ENCODE results near the gene NDUFA13. TPM values are rescaled to one million over a fixed set of nuclear protein-coding genes. Genes with fewer than 3 reads are reported as not detected.

Gene NDUFA13
- total and polyA plus RNA-seq, 12 donors, result 856 to 1,278 (median 1,153) TPM

GRCh38 chr19:19554074-19555023 is 38.3 kb downstream of the NDUFA13 start:
- peaks cover 0 to 4% (median 0%) of the 10 kb centered on the region in 11 donors for H3K9me3 ChIP-seq
- intact Hi-C loops (cut with DNase I), result loop anchor here in 1 of 10 donors (2.0 kb wide), 1 partner anchor 22 kb away; no protein-coding TSS in a partner anchor
- H3K36me3 ChIP-seq, result no peaks in the 10 kb centered on the region
- ATAC-seq (peak in 5 of 8 donors; percentile 53 to 64 (median 56)), DNase-seq (peak in 1 of 2 donors; percentile 60)
- H3K27me3 ChIP-seq, result peaks cover 0 to 17% (median 7%) of the 10 kb centered on the region in 7 donors
- 65 to 67% methylated on average over 34 of the region's 34 CpGs for WGBS, 2 donors
- H3K4me3 ChIP-seq, result no peak overlapping the region
- TF ChIP-seq, protein P1, sequence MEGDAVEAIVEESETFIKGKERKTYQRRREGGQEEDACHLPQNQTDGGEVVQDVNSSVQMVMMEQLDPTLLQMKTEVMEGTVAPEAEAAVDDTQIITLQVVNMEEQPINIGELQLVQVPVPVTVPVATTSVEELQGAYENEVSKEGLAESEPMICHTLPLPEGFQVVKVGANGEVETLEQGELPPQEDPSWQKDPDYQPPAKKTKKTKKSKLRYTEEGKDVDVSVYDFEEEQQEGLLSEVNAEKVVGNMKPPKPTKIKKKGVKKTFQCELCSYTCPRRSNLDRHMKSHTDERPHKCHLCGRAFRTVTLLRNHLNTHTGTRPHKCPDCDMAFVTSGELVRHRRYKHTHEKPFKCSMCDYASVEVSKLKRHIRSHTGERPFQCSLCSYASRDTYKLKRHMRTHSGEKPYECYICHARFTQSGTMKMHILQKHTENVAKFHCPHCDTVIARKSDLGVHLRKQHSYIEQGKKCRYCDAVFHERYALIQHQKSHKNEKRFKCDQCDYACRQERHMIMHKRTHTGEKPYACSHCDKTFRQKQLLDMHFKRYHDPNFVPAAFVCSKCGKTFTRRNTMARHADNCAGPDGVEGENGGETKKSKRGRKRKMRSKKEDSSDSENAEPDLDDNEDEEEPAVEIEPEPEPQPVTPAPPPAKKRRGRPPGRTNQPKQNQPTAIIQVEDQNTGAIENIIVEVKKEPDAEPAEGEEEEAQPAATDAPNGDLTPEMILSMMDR (IDR thresholded peaks at IDR 0.05), result peak; percentile 47 to 84 (median 74)
- no peak overlapping the region for H3K27ac ChIP-seq
- peaks cover 0 to 8% (median 0%) of the 10 kb centered on the region in 9 donors for H3K4me1 ChIP-seq

- Histone ChIP-seq H3K4me1 (no peaks in the 10 kb centered on the region), H3K36me3 (no peaks in the 10 kb centered on the region), H3K27ac (no peak overlapping the region), H3K4me3 (no peak overlapping the region), H3K9me3 (no peaks in the 10 kb centered on the region), H3K27me3 (peaks cover 0 to 3% (median 0%) of the 10 kb centered on the region in 7 donors)
- TF ChIP-seq, protein P1 (IDR thresholded peaks at IDR 0.05), result no peak
- WGBS, 2 donors, result 79 to 81% methylated on average over 15 of the region's 15 CpGs
- ATAC-seq (peak in 2 of 8 donors; percentile 39 to 63), DNase-seq (no peak)
- intact Hi-C loops (cut with DNase I), result no loop called here
These were observed 42.0 kb downstream of the NDUFA13 start for GRCh38 chr19:19558055-19558454.

- Histone ChIP-seq H3K27ac (no peak overlapping the region), H3K4me1 (no peaks in the 10 kb centered on the region), H3K36me3 (no peaks in the 10 kb centered on the region), H3K9me3 (no peaks in the 10 kb centered on the region), H3K4me3 (no peak overlapping the region), H3K27me3 (peaks cover 0 to 3% (median 0%) of the 10 kb centered on the region in 7 donors)
- intact Hi-C loops (cut with DNase I), result no loop called here
- TF ChIP-seq, protein P1 (IDR thresholded peaks at IDR 0.05), result no peak
- DNase-seq (no peak), ATAC-seq (no peak)
- WGBS, 2 donors, result 91 to 93% methylated on average over 16 of the region's 16 CpGs
These were observed 42.6 kb downstream of the NDUFA13 start for GRCh38 chr19:19558636-19559035.

GRCh38 chr19:19559931-19560330 is 43.9 kb downstream of the NDUFA13 start:
- intact Hi-C loops (cut with DNase I), result no loop called here
- no peak for ATAC-seq
- no peaks in the 10 kb centered on the region for H3K4me1 ChIP-seq
- H3K9me3 ChIP-seq, result no peaks in the 10 kb centered on the region
- 55 to 60% methylated on average over 4 of the region's 4 CpGs for WGBS, 2 donors
- H3K27me3 ChIP-seq, result peaks cover 0 to 3% (median 0%) of the 10 kb centered on the region in 7 donors
- H3K27ac ChIP-seq, result no peak overlapping the region
- H3K36me3 ChIP-seq, result no peaks in the 10 kb centered on the region
- no peak for DNase-seq
- no peak overlapping the region for H3K4me3 ChIP-seq
- TF ChIP-seq, protein P1 (IDR thresholded peaks at IDR 0.05), result no peak

All from heart right ventricle (tissue), 16 donors.